Peyer's patch (tissue), 4 donors: ENCODE data around the gene DNHD1.

Experiments used
- CTCF ChIP-seq, 6 experiments: fragments of 450-650 bp in 4 of 6; fragments of 200-600 bp in 2 of 6; sonication (generic) in 1 of 6; IDR thresholded peaks; one replicate each; pipeline ENCODE4 v1.5.1; 2017 to 2019; ENCODE audit warnings: antibody characterized with exemption in 6 of 6, mild to moderate bottlenecking in 3 of 6, moderate library complexity in 1 of 6
- POLR2A ChIP-seq, 2 donors: fragments of 450-650 bp; IDR thresholded peaks; one replicate each; pipeline ENCODE4 v1.5.1; 2017; ENCODE audit warnings: antibody characterized with exemption in 2 of 2, mild to moderate bottlenecking in 2 of 2, moderate library complexity in 2 of 2

GRCh38 chr11:6604081-6604626 lies 107.1 kb downstream of the DNHD1 start:
- peak in 2 of 6 experiments; percentile 8 to 10 for TF ChIP-seq CTCF (IDR thresholded peaks at IDR 0.05)
- no peak for TF ChIP-seq POLR2A (IDR thresholded peaks at IDR 0.05)
